CD4-positive, alpha-beta T cell treated with Interleukin-15 for 4 hours (primary cell): ENCODE results near the gene OR7G2.
"Not testable (repeated sequence)": the region's sequence is repeated elsewhere in the genome, so short reads cannot be mapped to it uniquely, and the experiment has no call there.

ENCODE experiments used
- DNase-seq: peaks from one replicate; pipeline ENCODE4 v3.0.0-alpha.2; 2020; ENCODE audit warnings: low spot score

The OR7G2 gene

GRCh38 chr19:9073806-9074205 is 33.5 kb downstream of the OR7G2 start:
- no peak for DNase-seq

- not testable (repeated sequence) for DNase-seq
Observed at GRCh38 chr19:9071720-9072119, 35.6 kb downstream of the OR7G2 start.

- DNase-seq = no peak
Observed at GRCh38 chr19:9070066-9070465, 37.2 kb downstream of the OR7G2 start.

GRCh38 chr19:9065457-9066014 is 41.7 kb downstream of the OR7G2 start:
- no peak for DNase-seq

GRCh38 chr19:9061879-9062278 is 45.4 kb downstream of the OR7G2 start:
- DNase-seq = no peak

GRCh38 chr19:9060564-9061340 is 46.5 kb downstream of the OR7G2 start:
- DNase-seq = no peak

GRCh38 chr19:9058905-9059667 is 48.2 kb downstream of the OR7G2 start:
- no peak for DNase-seq

GRCh38 chr19:9057505-9058258 is 49.6 kb downstream of the OR7G2 start:
- no peak for DNase-seq

- not testable (repeated sequence) for DNase-seq
Observed at GRCh38 chr19:9056131-9056530, 51.1 kb downstream of the OR7G2 start.

- DNase-seq = no peak
Observed at GRCh38 chr19:9054765-9055164, 52.5 kb downstream of the OR7G2 start.

- DNase-seq = no peak
Observed at GRCh38 chr19:9054207-9054606, 53.1 kb downstream of the OR7G2 start.

GRCh38 chr19:9053674-9054073 is 53.6 kb downstream of the OR7G2 start:
- not testable (repeated sequence) for DNase-seq

GRCh38 chr19:9052894-9053293 is 54.4 kb downstream of the OR7G2 start:
- DNase-seq = no peak
